Body of pancreas (tissue), 4 donors: ENCODE measurements around the gene GSE1.
A peak's percentile ranks its signal among the peaks of the same experiment; 100 is the strongest.

Source experiments
- POLR2A ChIP-seq, 3 donors: fragments of 450-650 bp; IDR thresholded peaks; one replicate each; pipeline ENCODE4 v1.6.1; 2016; ENCODE audit warnings: antibody characterized with exemption in 3 of 3, mild to moderate bottlenecking in 2 of 3
- TF ChIP-seq, protein P1 (sequence below), 7 experiments: fragments of 450-650 bp in 4 of 7; fragments of 200-600 bp in 3 of 7; sonication (generic) in 3 of 7; IDR thresholded peaks; one replicate each; pipeline ENCODE4 v1.5.1; 2016 to 2019; ENCODE audit warnings: antibody characterized with exemption in 7 of 7

DNA sequence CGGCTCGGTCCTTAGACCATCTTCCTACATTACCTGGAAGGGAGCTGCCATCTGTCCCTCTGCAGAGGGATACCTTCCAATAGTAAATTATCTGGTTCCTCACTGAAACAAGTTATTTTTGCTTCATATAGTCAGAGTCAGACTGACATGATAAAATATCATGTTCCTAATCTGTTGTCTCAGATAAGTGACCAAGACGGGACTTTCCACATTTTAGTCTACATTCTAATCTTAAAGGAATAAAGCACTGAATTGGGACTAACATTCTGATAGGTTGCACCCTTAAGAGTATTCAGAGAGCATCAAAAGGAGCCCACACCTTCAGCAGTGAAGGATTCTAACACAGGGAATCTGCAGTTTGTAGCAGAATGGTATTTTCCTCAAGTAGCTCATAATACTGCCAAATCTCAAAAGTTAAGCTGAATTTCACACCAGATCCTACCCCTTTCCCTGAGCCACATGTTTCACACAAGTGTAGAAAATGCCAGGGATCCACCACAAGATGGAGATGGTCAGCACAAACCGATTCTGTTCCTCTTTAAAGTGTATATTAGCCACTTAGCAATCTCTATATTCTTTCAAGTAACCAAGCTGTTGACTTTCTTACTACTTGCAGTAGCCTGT, 62.2 kb downstream of the GSE1 start:
- TF ChIP-seq, protein P1, sequence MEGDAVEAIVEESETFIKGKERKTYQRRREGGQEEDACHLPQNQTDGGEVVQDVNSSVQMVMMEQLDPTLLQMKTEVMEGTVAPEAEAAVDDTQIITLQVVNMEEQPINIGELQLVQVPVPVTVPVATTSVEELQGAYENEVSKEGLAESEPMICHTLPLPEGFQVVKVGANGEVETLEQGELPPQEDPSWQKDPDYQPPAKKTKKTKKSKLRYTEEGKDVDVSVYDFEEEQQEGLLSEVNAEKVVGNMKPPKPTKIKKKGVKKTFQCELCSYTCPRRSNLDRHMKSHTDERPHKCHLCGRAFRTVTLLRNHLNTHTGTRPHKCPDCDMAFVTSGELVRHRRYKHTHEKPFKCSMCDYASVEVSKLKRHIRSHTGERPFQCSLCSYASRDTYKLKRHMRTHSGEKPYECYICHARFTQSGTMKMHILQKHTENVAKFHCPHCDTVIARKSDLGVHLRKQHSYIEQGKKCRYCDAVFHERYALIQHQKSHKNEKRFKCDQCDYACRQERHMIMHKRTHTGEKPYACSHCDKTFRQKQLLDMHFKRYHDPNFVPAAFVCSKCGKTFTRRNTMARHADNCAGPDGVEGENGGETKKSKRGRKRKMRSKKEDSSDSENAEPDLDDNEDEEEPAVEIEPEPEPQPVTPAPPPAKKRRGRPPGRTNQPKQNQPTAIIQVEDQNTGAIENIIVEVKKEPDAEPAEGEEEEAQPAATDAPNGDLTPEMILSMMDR (IDR thresholded peaks at IDR 0.05), result peak in 3 of 7 experiments; percentile 16 to 34 (median 28)
- TF ChIP-seq POLR2A (IDR thresholded peaks at IDR 0.05), result no peak
